GM10266 (cell line): ENCODE data around the gene KLF6.

Experiments
- DNase-seq: peaks from one replicate; pipeline ENCODE4 v3.0.0; 2012; ENCODE audit errors: extremely low spot score
- TF ChIP-seq, protein P1 (sequence below): IDR thresholded peaks from 2 replicates; pipeline ENCODE4 v1.5.1; 2012; ENCODE audit warnings: mild to moderate bottlenecking, low read depth; ENCODE audit not compliant: control insufficient read depth, insufficient read depth; ENCODE audit errors: missing control alignments

The KLF6 gene

DNA sequence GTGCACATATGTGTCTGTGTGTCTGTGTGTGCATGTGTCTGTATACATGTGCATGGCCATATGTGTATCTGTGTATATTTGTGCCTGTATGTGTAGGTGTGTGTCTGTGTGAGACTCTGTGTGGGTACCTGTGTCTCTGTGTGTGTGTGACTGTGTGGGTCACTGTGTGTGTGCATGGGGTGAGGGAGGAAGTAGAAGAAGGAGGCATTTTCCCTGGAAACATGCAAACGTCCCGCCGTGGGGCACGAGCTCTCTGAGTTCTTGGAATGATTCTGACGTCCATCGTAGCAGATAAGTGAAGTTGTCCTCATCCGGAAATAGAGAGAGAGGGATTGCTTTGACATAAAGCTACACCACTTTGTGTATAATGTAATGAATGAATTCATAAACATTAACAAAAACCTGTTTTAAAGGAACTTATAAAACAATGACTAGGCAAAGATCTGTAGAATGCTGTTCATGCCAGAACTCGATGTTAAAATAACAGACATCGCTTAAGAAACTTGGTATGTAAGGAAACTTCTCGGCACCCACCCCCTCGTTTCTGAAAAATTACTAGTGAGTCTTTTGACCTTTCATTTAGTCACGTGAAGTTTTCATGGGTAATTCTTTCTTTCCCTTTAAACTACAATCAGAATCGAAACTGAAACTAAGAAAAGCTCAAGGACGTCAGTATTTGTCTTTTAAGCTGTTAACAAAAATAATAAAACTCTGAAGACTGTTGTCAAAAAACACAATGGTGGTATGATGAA, 43.6 kb upstream of the KLF6 start:
- TF ChIP-seq, protein P1, sequence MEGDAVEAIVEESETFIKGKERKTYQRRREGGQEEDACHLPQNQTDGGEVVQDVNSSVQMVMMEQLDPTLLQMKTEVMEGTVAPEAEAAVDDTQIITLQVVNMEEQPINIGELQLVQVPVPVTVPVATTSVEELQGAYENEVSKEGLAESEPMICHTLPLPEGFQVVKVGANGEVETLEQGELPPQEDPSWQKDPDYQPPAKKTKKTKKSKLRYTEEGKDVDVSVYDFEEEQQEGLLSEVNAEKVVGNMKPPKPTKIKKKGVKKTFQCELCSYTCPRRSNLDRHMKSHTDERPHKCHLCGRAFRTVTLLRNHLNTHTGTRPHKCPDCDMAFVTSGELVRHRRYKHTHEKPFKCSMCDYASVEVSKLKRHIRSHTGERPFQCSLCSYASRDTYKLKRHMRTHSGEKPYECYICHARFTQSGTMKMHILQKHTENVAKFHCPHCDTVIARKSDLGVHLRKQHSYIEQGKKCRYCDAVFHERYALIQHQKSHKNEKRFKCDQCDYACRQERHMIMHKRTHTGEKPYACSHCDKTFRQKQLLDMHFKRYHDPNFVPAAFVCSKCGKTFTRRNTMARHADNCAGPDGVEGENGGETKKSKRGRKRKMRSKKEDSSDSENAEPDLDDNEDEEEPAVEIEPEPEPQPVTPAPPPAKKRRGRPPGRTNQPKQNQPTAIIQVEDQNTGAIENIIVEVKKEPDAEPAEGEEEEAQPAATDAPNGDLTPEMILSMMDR: no peak
- peak; percentile 58 for DNase-seq

DNA sequence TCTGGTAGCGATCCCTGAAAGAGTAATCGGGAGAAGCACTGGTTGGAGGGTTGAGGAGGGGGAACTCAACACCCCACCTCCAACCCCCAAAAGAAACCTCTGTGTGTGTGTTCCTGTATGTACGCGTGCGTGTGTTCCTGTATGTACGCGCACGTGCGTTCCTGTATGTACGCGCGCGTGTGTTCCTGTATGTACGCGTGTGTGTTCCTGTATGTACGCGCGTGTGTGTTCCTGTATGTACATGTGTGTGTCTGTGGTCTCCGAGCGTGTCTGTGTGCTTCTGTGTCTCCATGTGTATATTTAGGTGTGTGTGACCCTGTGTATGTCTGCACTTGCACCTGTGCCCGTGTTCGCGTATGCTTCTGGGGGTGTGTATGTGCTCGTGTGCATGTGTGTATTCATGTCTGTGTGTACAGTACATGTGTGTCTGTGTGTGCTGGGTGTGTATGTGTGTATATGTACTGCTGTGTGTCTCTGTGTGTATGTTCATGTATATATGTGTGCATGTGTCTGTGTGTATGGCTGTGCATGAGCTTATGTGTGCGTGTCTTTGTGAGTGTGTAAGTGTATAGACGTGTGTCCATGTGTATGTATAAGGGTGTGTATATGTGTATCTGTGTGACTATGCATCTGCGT, 42.9 kb upstream of the KLF6 start:
- TF ChIP-seq, protein P1: no peak
- DNase-seq: no peak

DNA sequence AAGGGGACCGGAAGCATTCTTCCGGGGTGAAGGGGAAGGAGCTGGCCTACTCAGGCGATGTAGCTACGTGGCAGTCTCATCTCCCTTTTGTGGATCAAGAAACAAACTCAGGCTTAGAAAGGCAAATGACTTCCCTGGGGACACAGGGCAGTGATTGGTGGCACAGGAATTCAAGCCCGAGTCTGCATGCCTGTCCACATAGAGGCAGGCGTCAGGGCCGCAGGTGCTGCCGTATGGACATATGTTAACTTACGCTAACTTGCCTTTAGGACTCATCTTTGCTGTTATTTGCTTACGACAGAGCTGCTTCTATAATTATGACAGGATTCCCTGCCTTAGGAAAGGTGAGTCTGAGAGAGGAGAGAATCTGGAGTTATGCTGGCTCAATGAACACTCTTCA, 42.3 kb upstream of the KLF6 start:
- TF ChIP-seq, protein P1: no peak

DNA sequence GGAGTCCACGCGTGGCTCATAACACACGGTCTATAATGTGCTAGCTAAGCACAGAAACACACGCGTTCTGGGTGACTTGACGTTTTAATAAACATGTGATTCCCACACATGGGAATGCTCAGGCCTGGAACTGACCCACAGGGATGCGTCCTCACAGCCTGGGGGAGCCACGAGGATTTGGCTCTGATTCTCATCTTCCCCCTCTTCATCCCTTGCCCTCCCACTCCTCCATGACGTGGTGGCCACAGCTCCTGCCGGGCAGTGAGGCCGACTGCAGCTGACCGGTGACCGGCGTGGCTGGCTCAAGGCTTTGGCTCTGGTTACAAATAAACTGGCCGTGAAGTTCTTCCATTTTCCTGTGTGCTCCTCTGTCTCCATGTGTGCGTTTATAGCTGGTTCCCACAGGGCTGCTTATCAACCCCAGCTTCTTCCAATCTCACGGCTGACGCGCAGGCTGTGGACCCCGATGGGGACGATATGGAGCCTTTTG, 40.9 kb upstream of the KLF6 start:
- TF ChIP-seq, protein P1: no peak
- no peak for DNase-seq

More for the DNA sequence above, 42.3 kb upstream of the KLF6 start:
- DNase-seq: no peak

DNA sequence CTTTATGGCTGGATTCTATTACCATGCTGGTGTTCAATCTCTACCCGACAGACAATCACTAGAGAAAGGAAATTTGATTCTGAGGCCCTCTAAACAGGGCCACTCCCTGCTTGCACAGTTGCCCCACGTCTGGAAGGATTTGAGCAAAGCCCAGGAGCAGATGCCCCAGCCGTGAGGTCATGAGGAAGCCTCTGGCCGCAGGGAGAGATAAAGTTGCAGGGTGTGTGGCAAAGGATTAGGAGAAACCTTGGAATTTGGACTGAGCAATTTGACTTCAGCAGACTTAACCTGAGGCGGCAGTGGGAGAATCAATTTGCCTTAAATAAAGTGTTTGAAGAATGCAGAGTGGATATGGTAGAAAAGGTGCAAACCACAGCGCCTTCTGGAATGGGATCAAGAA, 40.2 kb upstream of the KLF6 start:
- TF ChIP-seq, protein P1: no peak

DNA sequence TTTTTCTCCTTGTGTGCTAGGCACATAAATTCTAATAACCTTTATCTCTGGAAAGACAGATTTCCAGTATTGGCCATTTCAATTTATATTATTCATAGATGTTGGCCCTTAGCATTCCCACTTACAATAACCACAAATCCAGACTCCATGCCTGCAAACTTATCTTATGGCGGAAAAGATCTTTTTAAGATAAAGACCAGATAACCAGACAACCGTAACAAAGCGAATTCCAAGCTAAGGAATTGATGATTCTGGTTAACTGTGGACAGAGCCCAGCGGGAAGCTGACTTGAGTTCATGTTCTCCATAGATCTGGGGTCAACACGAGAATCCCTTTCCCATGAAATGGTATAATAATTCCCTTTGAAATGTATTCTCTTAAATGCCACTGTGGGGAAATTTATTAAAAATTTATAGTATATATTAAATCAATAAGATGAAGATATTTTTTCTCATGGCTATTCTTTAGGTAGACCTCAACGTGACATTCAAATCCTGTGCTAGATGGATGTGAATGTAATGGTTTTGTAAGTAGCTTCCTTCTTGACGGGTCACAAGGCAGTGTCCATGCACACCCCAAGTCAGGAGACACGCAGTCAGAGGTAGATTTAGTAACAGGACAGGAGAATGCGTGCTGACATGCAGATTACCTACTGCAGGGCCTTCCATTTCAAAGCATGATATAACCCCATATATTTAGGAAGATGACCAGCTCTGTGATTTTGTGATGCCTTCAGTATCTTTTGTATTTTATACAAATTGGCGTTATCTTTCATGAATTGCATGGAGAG, 37.7 kb upstream of the KLF6 start:
- no peak for DNase-seq
- TF ChIP-seq, protein P1: no peak

More for the DNA sequence above, 40.2 kb upstream of the KLF6 start:
- DNase-seq: no peak
